Measurements from ENCODE around the gene ECPAS.

GRCh38 chr9:111352545-111352944, 131.6 kb downstream of the ECPAS start:
- TF ChIP-seq GATA2 (IDR thresholded peaks at IDR 0.05; ENCODE audit: low read depth, low read length): no peak
- no peak for TF ChIP-seq GATA3 (IDR thresholded peaks at IDR 0.05; ENCODE audit: low read depth, low read length)

All from SH-SY5Y (cell line).